Endometrial microvascular endothelial cells (primary cell): ENCODE measurements around the gene PRXL2A. TPM values are rescaled to one million over a fixed set of nuclear protein-coding genes. Genes with fewer than 3 reads are reported as not detected.

Experiments
- in situ Hi-C: cut with HindIII; loops from 2 replicates; pipeline ENCODE4 v1.10.0; 2017; ENCODE audit warnings: low sequenced_read_pairs, low pct_unique_long_range_greater_than_20kb; ENCODE audit errors: inconsistent ontology term
- total RNA-seq: library from RNA; depleted of rRNA; stranded (reverse); fragments of >200 nt; gene quantifications from one replicate; pipeline ENCODE4 v1.2.3, GENCODE V29; 2015; ENCODE audit errors: inconsistent ontology term

Gene PRXL2A
- total RNA-seq, 1 donor from 2014 or later = 86.0 TPM

DNA sequence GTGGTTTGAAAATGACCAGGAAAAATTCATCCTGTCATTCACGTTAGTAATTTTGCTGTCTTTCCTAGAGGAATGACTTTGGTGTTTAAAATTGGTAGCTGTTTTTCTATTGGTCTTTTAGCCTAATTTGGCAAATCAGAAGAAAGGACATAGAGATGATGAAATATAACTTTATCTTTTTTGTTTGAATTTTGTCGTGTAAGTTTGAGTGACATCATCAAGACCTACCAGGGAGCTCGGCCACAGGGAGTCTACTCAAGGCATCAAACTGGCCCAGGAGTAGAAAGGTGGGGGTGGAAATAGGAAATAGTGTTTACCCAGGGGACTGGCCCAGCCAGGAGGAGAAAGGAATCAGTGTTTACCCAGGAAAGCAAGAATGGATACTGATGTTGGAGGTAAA, 24.8 kb downstream of the PRXL2A start:
- in situ Hi-C loops = no loop called here

DNA sequence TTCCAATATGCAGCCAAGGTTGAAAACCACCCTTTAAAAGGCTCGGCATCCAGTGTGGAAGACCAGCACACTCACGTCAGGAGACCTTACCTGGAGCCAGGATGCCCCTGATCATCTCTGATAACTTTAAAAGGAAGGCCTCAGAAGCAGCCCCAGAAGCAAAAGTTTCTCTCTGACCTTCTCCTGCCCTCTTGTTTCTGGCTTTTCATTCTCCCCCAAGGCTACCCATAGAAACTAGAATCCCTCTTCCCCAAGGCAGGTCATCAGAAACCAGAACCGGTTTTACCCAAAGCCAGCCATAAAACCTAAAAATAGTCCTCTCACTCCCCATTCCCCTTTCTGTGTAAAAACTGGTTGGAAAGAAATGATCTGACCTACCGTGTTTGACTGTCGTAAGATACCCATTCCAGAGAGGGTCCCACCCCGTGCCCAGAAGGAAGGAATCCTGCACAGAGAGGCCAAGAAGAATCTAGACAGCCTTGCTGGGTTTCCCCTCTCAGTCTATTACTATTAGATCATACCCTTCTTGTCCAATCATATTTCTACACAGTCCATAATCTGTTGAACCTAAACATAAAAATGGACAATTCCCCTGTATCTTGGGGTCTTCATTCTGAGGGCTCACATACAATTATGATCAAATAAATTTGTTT, 28.2 kb downstream of the PRXL2A start:
- in situ Hi-C loops = no loop called here

DNA sequence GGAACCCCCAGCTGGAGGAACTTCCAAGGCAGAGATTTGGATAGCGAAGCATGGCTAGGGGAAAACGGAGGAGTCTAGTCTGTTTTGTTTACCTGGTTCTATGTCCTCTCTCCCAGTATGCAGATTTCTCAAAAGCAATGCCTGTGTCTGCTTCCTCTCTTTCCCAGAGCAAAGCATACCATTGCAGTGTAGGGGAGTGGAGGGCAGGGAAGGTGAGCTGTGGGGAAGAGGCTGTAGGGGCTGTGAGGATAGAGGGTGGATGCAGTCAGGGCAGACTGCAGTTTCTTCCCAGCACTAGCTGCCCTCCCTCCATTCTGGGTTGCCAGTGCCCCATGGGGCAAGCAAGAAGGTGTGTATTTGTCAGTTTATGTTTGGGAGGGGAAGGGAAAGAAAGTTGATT, 28.9 kb downstream of the PRXL2A start:
- in situ Hi-C loops = no loop called here

DNA sequence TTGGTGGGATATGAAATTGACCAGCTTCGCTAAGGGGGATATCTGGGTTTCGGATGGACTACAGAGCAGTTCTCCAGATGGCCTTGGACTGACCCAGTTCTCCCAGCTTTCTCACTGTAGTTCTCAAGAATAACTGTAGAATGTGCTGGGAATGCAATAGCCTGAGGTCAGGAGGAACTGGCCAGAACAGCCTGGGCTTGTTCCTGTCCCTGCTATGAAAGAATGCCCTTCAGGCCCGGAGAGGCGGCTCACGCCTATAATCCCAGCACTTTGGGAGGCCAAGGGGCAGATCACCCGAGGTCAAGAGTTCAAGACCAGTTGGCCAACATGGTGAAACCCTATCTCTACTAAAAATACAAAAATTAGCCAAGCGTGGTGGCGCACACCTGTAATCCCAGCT, 33.5 kb downstream of the PRXL2A start:
- in situ Hi-C loops = no loop called here

DNA sequence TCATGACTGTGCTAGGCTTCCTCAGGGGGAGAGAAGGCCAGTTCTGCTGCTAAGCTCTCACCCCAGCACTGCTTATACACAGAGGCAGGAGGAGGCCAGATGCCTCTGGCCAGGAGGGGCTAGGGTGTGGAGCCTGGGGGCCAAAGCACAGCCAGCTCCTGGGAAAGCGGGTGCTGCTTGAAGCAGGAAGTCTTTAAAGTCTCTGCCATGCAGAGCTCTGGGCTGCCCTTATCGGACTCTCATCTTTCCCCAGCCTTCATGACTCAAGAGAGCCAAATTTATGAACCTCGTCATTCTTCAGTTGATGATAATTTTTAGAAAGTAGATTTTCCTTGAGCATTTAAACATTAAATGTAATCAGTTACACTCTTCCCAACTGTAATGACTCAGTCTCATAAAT, 34.5 kb downstream of the PRXL2A start:
- in situ Hi-C loops = no loop called here

DNA sequence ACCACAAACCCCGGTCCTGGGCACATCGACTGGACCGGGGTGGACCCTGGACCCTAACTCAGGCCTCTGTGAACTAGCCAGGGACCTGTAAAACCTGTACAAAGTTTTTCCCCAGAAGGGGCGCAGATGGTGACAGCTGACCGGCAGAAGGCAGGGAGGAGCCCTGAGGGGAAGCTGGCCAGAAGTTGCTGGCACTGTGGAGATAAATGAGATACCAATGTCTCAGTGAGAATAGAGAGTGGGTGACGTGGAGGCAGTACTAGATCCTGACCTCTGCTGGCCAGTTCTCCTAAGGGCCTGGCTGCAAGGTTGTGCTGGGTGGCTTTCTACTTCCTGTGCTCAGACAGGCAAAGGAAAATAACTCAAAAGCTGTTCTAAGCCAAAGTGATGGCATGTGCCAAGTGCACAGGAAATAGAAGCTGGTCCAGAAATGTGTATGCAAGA, 35.2 kb downstream of the PRXL2A start:
- in situ Hi-C loops = no loop called here

DNA sequence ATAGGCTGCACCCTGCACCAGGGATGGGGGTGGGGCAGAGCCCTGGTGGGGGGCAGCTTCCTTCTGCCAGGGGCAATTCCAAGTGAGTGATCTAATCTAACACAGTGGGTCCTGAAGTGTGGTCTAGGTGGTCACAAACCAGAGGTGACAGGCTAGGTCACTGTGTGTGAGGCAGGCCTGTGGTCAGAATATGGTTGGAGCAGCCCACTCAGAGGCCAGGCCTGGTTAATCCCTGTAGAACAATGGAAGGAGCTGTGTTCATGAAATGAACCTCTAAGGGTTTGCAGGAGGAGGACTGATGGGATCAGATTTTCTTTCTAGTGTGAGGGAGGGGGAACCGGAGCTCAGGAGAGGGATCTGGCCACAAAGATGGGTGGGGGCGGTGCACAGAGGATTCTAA, 35.8 kb downstream of the PRXL2A start:
- in situ Hi-C loops = no loop called here

DNA sequence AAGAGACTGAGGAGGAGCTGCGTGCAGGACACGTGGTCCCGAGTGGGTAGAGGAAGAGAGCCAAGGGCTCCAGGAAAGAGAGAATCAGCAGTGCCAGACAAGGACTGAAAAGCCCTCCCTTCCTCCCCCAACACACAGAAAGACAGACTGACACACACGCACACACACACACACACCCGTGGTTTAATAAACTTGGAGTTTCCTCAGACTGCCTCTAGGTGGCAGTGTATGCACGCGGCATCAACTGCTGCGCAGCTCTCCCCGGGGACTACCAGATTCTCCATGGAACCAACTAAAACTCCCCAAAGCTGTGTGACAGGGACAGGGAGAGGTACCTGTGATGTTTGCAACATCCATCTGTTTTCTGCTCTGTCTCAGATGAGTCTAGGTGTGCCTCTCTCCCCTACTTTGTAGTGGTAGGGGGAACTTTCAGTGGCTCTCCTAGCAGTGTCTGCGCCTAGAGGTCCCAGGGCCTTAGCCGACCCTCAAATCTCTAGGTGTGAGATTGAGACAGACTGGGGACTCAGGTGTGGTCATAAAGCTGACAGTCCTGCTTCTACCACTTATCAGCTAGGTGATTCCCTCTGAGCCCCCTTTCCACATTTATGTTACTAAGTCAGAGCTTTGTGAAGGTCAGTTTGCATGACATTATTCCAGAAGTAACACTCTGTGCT, 36.4 kb downstream of the PRXL2A start:
- in situ Hi-C loops = no loop called here

DNA sequence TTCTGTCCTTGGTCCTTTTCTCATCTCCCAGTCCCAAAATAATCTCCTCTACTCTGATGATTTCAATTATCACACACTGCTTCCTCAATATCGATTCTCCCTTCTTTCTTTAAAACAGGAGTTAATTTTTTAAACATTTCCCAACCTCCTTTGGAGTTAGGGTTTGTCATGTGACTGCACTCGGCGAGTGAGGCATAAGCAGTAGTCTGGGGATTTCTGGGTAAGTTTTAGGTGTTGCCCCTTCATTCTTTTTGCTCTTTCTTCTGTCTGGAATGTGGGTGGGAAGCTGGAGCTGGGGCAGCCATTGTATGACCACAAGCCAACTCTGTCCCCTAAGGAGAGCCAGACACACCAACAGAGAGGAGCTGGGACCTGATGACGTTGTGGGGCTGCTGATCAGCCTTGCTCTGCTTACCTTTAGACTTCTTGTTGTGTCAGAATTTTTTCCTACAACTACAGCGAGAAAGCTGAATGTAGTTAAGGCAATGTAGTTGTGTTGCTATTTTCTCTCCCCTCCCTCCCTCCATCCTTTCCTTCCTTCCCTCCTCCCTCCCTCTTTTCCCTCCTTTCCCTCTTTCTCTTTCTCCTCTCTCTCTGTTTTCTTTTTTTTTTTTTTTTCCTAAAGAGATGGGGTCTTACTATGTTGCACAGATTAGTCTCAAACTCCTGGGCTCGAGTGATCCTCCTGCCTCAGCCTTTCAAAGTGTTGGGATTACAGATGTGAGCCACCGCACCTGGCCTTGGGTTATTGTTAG, 39.3 kb downstream of the PRXL2A start:
- in situ Hi-C loops = no loop called here

DNA sequence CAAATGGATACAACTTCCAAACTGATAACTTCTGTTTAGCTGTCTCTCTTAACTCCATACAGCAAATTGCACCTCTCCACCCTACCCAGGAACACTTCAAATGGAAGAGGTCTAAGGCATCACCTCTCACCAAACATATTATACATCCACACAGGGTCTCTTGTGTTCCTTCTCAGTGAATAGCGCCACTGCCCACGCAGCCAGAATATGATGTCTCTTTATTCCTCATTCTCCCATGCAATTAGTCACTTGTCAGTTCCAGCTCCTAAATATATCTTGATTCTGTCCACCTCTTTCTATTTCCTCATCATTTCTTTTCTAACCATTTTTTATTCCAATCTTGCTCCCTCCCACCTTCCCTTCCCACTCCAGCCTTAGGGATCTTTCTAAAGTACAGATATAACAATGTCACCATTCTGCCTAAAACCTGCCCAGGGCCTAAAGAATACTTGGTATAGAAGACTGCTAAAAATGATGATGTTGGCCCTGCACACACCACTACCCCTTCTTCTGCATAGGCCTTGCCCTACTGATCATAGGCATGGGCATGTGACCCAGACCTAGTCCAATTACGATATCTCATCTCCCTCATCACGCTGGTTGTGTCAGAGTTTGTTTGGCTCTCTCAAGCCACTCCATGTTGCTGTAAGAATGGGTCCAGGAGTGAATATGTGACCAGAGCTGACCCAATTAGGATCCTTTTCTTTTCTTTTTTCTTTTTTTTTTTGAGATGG, 40.0 kb downstream of the PRXL2A start:
- in situ Hi-C loops = no loop called here

DNA sequence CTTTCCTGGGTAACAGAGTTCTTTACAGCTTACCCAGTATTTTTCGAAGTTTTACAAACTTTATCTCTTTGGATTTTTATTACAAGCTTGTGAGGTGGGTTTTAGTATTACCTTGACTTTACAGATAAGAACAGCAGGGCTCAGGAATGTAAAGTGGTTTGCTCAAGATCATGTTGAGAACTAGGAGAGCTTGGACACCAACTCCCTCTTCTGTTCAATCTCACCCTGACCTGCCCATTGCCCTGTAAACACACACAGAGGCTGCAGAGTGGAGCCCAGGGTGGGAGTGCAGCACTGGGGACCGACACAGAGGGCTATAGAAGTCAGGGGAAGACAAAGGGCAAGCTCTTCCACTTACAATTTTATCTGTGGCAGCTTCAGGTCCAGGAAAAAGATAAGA, 41.2 kb downstream of the PRXL2A start:
- in situ Hi-C loops = no loop called here

DNA sequence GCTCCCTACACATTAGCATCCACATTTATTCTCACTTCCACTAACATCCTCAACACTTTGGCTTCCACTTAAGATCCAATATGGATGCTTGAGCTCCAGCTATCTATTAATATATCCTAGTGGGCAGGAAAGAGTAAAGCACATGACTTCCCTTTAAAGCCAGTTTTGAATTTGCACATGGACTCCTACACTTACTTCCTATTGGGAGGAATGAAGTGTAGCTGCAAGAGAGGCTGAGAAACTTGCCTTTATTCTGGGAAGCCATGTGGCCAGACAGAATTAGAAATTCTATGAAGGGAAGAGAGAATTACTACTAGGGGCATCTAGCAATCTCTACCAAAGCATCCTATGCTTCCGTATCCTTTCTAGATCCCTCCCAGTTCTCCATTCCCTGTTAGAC, 42.8 kb downstream of the PRXL2A start:
- in situ Hi-C loops = no loop called here

DNA sequence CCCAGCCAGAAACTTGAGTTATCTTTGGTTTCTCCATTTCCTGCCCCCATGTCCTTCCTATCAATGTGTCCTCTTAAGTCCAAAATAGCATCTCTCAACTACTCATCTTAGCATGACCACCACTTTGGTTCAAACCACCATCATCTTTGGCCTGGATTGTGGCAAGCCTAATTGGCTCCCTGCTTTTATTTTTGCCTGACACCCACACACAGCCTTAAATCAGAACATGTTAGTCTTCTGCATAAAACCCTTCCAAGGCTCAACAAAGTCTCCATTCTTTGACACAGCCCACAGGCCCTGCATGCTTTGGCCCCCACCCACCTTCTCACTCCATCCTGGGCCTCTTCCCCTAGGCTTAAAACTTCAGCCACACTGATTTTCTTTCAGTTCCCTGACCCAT, 43.7 kb downstream of the PRXL2A start:
- in situ Hi-C loops = no loop called here

DNA sequence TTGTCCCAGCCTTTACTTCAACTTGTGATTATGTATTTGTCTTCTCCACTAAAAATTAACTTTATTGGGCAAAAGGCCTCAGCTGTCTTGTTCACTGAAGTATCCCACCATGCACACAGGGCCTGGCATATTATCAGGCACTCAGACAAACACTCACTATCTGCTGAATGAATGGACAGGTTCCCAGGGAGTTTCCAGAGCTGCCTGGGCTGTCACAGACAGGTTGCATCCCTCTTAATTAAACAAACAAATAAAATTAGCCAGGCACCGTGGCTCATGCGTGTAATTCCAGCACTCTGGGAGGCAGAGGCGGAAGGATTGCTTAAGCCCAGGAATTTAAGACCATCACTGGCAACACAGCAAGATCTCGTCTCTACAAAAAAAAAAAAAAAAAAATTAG, 44.3 kb downstream of the PRXL2A start:
- in situ Hi-C loops = no loop called here

DNA sequence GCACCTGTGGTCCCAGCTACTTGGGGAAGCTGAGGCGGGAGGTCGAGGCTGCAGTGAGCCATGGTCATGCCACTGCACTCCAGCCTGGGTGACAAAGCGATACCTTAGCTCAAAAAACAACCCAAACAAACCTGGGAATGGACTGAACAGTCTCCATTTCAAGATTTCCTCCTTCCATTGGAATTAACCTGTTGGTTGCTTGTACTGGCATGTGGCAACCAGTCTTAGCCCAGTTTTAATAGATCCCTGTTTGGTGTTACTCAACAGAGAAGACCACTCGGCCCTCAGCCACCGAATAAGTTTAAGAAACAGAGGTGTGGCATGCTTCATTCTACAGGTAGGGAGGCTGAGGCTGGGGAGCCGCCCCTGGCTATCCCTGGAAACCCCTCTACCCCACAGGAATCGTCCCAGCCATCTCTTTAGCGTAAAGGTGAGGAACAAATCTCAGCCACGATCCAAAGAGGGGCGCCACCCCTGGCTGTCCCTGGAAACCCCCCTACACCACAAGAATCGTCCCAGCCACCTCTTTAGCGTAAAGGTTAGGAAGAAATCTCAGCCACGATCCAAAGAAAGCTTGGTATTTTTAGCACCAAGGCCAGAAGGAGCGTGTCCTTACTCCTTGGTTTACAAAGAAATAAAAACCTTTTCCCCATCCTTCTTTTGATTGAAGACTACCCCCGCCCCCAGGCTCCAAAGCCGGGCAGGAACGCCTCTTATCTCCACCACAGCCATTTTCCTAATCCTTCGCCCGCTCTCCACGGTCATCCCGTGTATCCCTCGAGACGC, 44.9 kb downstream of the PRXL2A start:
- in situ Hi-C loops = no loop called here

DNA sequence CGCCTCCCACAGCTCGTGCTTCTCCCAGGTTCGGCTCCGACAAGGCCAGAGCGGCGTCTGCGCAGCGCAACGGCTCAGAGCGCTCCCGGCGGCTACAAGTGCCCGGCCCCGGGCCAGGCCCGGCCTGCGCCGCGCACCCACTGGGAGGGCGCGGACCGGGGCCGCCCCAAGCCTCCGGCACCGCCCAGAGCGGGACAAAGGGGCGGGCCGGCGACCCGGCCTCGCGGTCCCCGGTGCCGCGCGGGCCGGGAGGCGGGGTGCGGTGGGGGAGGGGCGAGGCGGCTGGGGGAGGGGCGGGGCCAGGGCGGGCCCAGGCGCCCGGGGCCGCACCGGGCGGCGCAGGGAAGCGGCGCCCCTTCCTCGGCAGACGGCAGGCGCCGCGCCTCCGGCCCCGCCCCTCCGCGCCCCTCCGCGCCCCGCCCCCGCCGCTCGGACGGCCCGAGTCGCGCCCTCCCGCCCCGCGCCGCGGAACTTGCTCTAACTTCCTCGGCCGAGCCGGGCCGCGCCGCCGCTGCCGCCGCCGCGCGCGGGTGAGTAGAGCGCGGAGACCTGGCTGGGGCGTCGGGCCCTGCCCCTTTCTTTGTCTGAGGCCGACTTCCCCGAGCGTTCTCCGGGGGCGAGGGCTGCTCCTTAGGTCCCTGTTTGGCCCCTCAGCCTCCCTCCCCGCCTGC, 45.6 kb downstream of the PRXL2A start, which contains the start of gene TSPAN14:
Gene TSPAN14 (plus strand): TSS at position 469 of the 671 bp plus-strand sequence. CDS start 34,924 bp downstream, outside the sequence.
- in situ Hi-C loops = no loop called here

DNA sequence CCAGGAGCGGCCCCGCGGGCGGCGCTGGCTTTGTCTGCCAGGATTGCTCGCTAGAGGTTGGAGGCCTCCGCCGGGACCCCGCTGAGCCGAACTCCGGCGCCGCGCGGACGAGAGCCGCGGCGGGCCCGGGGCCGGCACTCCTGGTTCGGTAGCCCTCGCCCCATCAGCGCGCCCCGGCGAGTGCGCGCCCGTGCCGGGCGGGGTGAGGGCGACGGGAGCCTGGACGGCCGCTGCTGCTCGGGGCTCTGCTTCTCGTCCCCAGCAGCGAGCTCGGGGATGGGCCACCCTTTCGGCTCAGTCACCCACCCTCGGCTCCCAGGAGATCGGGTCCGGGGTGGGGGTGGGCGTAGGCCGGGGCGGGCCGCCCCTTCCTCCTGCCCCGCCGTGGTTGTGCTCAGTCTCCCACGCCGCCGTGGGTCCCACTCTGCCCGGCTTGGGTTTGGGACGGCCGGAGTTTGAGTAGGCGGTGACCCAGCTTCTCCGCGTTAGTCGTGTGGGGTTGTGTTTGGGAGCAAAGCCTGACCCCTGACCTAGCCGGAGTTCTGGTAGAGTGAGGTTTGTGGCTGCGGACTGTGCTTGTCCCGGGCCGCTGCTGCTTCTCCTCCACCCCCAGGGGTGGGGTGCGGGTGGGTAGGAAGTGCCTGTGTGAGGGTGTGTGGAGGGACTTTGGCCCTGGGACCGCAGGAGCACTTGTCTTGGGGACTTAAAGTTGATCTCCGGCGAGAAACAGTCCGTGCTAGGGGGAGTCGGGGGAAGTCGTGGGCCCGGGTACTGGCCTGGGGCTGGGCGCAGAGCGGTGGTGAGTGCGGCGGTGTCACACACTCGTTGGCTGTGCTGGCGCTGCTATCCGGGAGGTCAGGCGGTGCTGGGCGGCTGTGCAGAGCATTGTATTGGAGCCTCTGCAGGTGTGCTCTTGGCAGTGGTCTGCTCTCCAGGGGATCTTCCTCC, 46.4 kb downstream of the PRXL2A start:
- in situ Hi-C loops = no loop called here
